GM21723 (cell line): ENCODE data around the gene AKNAD1.

Experiments used
- ATAC-seq: cut with Tn5 transposase; IDR thresholded peaks from one replicate; pipeline ENCODE4 v1.9.1; 2021; ENCODE audit warnings: mild to moderate bottlenecking, moderate library complexity; ENCODE audit not compliant: unreplicated experiment

AKNAD1 gene

DNA sequence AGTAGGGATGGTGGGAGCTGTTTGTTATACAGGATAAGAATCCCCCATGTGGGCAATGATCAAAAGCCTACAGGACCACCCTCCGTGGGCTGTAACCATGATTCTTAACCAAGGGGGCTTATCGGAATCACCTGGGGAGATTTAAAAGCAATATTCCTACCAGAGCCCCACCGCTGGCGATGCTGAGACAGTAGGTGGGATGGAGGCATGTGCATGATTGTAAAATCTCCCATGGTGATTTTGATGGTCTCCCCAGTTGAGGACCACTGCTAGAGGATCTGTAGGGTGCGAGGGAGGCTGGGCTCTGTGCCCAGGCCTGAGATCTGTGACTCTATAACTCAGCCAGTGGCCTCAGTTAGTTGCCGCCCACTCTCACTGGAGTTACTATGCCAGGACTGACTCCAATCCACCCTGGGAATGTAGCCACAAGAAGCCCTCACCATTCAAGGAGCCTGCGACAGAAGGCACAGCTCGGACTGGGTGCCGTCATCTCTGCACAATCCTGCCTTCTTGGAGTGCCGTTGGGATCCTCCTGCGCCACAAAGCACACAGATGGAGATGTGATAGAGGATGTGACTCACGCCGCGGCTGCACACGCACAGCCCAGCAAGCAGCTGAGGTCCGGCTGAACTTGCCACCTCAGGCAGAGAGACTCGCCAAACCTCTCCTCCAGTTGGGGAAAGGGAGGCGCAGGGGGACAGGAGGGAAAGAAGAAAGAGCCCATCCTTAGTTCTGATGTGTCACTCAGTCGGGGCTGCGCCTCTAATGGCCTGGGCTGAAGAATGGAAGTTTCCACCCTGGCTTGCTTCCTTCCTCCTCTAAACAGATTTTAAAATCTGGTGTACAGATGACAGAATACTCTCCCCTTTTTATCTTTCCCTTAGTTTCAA lies 26.5 kb downstream of the AKNAD1 start:
- ATAC-seq = no peak

GRCh38 chr1:108829498-108829916 lies 27.4 kb downstream of the AKNAD1 start:
- no peak for ATAC-seq

DNA sequence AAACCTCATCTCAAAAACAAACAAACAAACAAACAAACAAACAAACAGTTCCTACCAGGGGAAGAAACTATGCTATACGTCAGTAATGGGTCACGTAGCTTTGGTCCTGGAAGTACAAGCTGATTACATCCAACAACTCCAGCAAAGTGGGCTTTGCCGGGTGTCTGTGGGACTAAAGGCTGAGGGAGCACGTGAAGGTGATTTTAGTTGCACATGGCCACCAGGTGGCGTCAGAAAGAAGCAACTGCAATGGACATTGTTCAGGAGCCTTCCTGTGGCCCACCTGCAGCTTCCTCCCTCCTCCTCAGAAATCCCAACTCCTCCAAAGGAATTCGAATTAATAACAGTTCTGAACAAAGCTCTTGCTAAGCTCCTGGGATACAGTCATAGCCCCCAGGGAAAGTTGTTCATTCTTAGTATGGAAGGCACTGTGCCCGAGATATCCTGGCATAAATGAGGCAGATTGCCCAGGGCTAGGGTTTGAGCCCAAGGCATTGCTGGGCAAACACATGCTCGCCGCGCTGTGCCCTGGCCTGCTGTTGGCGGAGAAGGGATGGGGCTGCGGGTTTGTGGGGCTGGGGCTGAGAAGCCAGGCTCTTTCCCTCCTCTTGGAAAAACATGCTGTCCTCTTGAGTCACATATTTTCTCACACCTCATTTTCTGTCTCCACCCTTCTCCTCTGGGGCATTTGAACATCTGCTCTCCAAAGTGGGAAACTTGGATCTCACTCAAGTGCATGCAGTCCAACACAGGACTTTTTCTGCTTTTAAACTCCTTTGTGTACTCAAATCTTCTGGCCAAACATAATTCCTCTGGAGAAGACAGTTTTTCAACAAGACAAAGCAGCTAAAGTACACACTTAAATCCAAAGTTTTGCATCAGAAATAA lies 28.6 kb downstream of the AKNAD1 start:
- ATAC-seq = peak; percentile 62

GRCh38 chr1:108826081-108826635 lies 30.7 kb downstream of the AKNAD1 start:
- no peak for ATAC-seq

GRCh38 chr1:108824051-108824450 lies 32.8 kb downstream of the AKNAD1 start:
- no peak for ATAC-seq

DNA sequence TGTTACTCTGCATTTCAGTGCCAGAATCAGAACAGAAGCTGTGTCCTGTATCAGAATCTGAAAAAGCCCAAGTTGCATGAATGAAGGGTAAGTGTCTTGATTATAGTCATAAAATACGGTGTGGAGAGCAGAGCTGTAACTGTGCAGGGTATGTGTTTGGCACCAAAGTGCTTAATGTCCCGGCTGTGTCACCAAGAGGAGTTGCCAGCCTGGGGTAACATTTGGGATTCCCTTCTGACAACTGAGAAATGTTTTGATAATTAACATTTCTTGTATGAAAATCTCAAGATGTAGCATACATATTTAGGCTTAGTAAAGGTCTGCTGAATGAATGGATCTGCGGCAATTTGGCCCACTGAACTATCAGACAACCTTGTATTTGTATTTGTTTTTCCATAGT lies 33.3 kb downstream of the AKNAD1 start:
- no peak for ATAC-seq

- ATAC-seq = no peak
Measured at GRCh38 chr1:108819878-108820277, 37.0 kb downstream of the AKNAD1 start.

- no peak for ATAC-seq
Measured at GRCh38 chr1:108817811-108818210, 39.1 kb downstream of the AKNAD1 start.

DNA sequence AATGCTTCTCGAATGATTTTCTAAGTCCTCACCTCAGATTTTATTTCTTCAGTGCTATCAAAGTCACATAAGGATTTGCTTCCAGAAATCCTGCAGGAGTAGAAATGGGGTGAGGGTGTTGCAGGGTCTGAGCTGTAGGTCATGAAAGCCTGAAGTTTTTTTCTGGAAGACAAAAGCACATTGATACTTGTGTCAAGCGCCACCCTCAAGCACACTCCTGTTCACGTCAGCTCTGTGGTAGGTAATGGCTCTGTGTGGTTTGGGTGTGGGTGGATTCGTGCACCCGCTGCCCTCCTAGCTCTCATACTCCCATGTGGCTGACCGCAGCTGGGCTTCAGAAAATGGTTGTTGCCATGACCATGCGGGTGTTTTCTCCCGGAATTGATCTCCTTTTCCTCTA lies 39.9 kb downstream of the AKNAD1 start:
- ATAC-seq = no peak

DNA sequence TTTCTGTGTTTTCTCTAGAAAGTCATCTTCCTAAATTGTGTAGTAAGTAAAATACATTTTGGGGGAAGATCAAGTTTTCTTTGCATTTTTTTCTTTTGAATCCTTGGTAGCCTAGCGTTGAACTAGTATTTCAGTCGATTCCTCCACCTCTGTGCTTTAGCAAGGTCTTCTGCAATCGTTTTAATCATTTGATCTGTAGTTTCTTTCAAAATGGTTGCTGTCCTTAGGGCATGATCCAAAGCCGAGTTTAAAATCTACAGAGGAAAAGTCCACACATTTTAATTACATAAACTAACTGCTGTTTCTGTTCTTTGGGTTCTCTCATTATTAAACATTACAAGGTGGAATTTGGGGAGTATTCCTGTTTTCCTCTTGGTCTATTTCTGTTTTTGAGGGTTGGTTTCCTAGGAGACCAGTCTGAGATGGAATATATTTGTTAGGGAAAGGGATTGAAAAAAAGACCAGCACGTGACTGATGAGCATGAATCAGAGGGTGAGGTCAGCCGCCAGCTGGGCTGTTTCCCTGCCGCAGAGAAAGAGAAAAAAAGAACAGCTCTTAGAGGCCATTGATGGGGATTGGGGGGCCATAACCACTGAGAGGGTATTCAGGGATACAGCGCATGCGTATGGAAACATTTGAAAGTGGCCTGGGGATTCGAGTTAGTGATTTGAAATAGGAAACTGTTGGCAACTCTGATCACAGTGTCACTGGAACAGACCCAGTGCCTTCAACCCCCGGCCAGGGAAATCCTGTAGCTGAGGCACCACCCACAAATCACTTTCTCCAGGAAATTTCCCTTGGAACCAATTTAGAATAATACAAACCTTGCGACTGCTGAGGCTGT lies 40.6 kb downstream of the AKNAD1 start:
- ATAC-seq = no peak

- no peak for ATAC-seq
Measured at GRCh38 chr1:108815566-108815965, 41.3 kb downstream of the AKNAD1 start.

DNA sequence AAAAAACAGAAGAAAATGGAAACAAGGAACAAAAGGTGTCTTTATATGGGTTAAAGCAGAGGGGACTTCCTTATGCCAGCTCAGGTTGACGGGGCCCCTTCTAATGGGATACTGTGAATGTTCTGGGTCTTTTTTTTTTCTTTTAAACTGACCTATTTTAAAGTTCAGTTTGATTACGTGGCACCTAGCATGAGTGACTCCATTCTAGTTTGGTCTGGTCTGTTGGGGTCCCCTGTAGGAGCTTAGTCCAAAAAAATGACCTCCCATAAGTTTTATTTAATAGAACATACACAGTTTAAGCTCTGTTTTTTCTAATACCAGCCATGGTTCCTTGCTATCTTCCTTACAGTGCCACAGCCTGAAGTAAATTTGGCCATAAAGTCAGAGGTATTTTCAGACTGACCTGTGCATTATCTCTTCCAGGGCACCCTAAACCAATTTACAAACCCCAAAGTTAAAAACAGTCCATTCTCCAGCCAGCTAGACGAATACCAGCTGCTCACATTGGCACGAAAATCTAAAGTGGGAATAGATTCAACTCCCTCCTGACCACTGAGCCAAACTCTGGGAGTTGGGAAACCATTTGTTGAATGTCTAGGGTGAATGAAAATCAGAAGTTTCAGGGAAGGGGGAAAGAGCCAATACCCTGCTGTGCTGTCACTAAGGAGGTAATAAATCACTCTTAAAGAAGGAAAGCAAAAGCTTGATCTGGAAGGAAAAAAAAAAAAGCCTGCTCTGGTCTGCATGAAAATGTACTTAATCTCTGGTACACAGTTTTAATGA lies 42.4 kb downstream of the AKNAD1 start:
- no peak for ATAC-seq

GRCh38 chr1:108813326-108813725 lies 43.6 kb downstream of the AKNAD1 start:
- ATAC-seq = no peak

GRCh38 chr1:108811611-108812010 lies 45.3 kb downstream of the AKNAD1 start:
- no peak for ATAC-seq

GRCh38 chr1:108808438-108808837 lies 48.5 kb downstream of the AKNAD1 start:
- no peak for ATAC-seq

DNA sequence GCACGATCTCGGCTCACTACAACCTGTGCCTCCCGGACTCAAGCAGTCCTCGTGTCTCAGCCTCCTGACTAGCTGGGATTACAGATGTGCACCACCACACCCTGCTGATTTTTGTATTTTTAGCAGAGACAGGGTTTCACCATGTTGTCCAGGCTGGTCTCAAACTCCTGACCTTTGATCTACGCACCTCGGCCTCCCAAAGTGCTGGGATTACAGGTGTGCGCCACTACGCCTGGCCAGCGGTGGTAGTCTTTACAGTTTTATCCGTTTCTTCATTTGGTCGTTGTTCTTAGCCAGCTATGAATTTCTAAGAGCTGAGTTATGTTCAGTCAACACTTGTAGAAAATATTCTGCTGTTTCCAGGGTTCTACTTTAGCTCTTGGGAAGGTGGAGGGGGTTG lies 53.3 kb downstream of the AKNAD1 start:
- ATAC-seq = no peak

DNA sequence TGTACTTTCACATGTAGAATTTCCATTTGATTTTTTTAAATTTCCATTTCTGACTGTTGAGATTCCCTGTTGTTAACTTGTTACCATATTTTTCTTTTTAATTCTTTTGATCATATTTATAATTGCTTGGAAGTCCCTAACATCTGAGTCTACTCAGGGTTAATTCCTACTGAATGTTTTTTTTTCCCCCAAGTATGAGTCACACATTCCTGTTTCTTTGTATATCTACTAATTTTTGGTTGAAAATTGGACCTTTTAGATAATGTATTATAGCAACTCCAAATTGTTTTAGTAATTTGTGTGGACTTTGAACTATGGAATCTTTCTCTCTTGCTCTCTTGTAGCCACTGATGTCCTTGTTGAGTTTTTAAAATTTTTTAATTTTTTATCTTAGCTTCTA lies 55.8 kb downstream of the AKNAD1 start:
- no peak for ATAC-seq

DNA sequence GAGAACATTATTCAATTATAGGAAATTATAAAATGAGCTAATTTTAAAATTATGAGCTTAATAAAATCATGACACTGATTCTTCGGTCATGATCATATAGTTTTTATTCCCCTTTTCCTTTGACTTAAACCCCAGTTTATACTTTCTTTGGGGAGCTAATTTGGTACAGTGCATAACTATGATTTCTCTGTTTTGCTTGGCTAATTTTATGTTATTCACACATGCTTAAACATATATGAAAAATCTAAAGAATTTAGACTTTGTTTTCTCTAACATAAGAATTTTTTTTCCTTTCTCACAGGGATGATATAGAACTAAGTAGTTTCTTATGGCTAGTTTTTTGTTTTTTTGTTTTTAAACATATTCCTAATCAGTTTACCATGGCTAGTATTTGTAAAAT lies 57.9 kb downstream of the AKNAD1 start:
- no peak for ATAC-seq

DNA sequence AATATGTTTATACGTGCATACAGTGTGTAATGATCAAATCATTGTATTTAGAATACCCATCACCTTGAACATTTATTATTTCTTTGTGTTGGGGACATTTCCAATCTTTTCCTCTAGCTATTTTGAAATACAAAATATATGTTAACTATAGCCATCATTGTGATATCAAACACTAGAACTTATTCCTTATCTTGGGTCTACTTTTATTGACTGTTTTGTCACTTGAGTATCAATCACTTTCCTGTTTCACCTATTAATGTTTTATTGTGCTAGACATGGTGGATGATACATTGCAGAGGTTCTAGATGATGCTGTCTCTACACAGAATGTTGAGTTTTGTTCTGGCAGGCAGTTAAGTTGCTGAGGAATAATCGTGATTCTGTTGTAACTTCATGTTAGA lies 64.5 kb downstream of the AKNAD1 start:
- ATAC-seq = no peak

- ATAC-seq = no peak
Measured at GRCh38 chr1:108791790-108792189, 65.1 kb downstream of the AKNAD1 start.
